OCI-LY7 (cell line): ENCODE results near the gene MARCKS. TPM values are rescaled to one million over a fixed set of nuclear protein-coding genes. Genes with fewer than 3 reads are reported as not detected.

Experiments
- BruUV-seq: library from RNA; stranded (reverse); fragments of 400-500 nt; replicated peaks from 2 replicates; lab custom pipeline; 2021; lab: Mats Ljungman, UMichigan
- CTCF ChIA-PET: fragments of 300-600 bp; sonication (Branson Sonifier 250); formaldehyde crosslinking; loops from one replicate; lab custom pipeline; 2022; ENCODE audit warnings: antibody characterized with exemption; ENCODE audit not compliant: unreplicated experiment; lab: Charles Lee
- POLR2A ChIA-PET: fragments of 300-600 bp; sonication (Branson Sonifier 250); formaldehyde crosslinking; loops from one replicate; lab custom pipeline; 2022; ENCODE audit warnings: antibody characterized with exemption; lab: Charles Lee
- DNase-seq: peaks from one replicate; pipeline ENCODE4 v3.0.0-alpha.2; 2015; ENCODE audit warnings: low spot score
- H2AFZ ChIP-seq: fragments of 200-600 bp; sonication (generic), shearing (Covaris generic); 2 replicates; pipeline ENCODE4 v1.6.1; 2014; ENCODE audit warnings: mild to moderate bottlenecking, antibody characterized with exemption, low read length, moderate library complexity
- H3K27ac ChIP-seq: fragments of 200-600 bp; sonication (generic); 2 replicates; pipeline ENCODE4 v1.5.1; 2014; ENCODE audit warnings: mixed run types, low read depth, mild to moderate bottlenecking, moderate library complexity, low read length, inconsistent platforms; ENCODE audit not compliant: poor library complexity, severe bottlenecking
- H3K36me3 ChIP-seq: fragments of 200-600 bp; sonication (generic); 2 replicates; pipeline ENCODE4 v1.6.1; 2014; ENCODE audit warnings: mild to moderate bottlenecking, antibody characterized with exemption, low read length, moderate library complexity, mixed read lengths; ENCODE audit not compliant: insufficient read depth
- H3K4me1 ChIP-seq: fragments of 200-600 bp; sonication (generic); 2 replicates; pipeline ENCODE4 v1.5.1; 2014; ENCODE audit warnings: mild to moderate bottlenecking, low read length; ENCODE audit not compliant: insufficient read depth, poor library complexity, severe bottlenecking
- H3K4me2 ChIP-seq: fragments of 200-600 bp; sonication (generic); 2 replicates; pipeline ENCODE4 v1.6.1; 2014; ENCODE audit warnings: mild to moderate bottlenecking, low read length
- H3K4me3 ChIP-seq: fragments of 200-600 bp; sonication (generic); 2 replicates; pipeline ENCODE4 v1.5.1; 2014; ENCODE audit warnings: mild to moderate bottlenecking, low read depth, low read length; ENCODE audit not compliant: poor library complexity, severe bottlenecking
- H3K79me2 ChIP-seq: fragments of 200-600 bp; sonication (generic); 2 replicates; pipeline ENCODE4 v1.6.1; 2016; ENCODE audit warnings: low read depth, mild to moderate bottlenecking, low read length, moderate library complexity, mixed read lengths; ENCODE audit not compliant: insufficient read depth
- H3K9me2 ChIP-seq: fragments of 200-600 bp; sonication (generic); 2 replicates; pipeline ENCODE4 v1.6.1; 2016; ENCODE audit warnings: mild to moderate bottlenecking, low read length, mixed read lengths; ENCODE audit not compliant: insufficient read depth
- H3K9me3 ChIP-seq: fragments of 200-600 bp; sonication (generic); 2 replicates; pipeline ENCODE4 v1.6.1; 2014; ENCODE audit warnings: mild to moderate bottlenecking, mixed run types, low read length, mixed read lengths
- H4K20me1 ChIP-seq: fragments of 200-600 bp; sonication (generic); 2 replicates; pipeline ENCODE4 v1.6.1; 2014; ENCODE audit warnings: mild to moderate bottlenecking, antibody characterized with exemption, low read length, moderate library complexity, mixed read lengths; ENCODE audit not compliant: insufficient read depth
- CTCF ChIP-seq: fragments of 200-600 bp; sonication (generic); conservative IDR thresholded peaks from 2 replicates; pipeline ENCODE4 v1.5.1; 2014; ENCODE audit warnings: mild to moderate bottlenecking, antibody characterized with exemption, low read length, moderate library complexity, mixed read lengths
- EZH2phosphoT487 ChIP-seq: fragments of 200-600 bp; sonication (generic); IDR thresholded peaks from 2 replicates; pipeline ENCODE4 v1.6.1; 2018; ENCODE audit warnings: low read depth, borderline replicate concordance, mild to moderate bottlenecking, mixed run types, antibody characterized with exemption, low read length, moderate library complexity, mixed read lengths
- intact Hi-C: fragments of 100-400 bp; cut with micrococcal nuclease; formaldehyde crosslinking; loops from one replicate; pipeline ENCODE4 v1.10.0; 2022; ENCODE audit not compliant: unreplicated experiment
- total RNA-seq, 2 experiments: library from RNA; depleted of rRNA in 1 of 2; stranded (reverse); fragments of >200 nt in 1 of 2; shearing (Covaris generic) in 1 of 2; gene quantifications; 2 replicates each; pipeline ENCODE4 v1.2.3, GENCODE V29; 2014 to 2022

Gene MARCKS
- total RNA-seq, 2 experiments from 2014 or later: 0.03 to 3.9 TPM

DNA sequence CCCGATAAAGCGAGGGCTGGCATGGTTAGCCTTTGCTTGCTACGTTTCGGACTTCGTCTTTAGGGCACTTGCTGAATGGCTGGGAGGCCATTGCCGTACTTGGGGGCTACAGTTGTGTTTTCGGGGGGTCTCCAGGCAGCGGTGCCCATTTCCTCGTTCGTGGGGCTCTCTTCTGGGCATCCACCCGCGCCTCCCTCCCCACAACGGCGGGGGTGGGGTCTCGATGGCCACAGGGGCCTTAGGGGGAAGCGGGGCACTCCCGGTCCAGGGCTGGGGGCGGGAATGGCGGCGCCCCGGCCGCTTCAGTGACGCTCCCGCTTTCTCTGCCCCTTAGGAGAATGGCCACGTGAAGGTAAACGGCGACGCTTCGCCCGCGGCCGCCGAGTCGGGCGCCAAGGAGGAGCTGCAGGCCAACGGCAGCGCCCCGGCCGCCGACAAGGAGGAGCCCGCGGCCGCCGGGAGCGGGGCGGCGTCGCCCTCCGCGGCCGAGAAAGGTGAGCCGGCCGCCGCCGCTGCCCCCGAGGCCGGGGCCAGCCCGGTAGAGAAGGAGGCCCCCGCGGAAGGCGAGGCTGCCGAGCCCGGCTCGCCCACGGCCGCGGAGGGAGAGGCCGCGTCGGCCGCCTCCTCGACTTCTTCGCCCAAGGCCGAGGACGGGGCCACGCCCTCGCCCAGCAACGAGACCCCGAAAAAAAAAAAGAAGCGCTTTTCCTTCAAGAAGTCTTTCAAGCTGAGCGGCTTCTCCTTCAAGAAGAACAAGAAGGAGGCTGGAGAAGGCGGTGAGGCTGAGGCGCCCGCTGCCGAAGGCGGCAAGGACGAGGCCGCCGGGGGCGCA, 2.4 kb downstream of the MARCKS start:
- H2AFZ ChIP-seq: no peak overlapping the region
- no peaks in the 10 kb centered on the region for H3K36me3 ChIP-seq
- H3K27ac ChIP-seq: no peak overlapping the region
- ChIA-PET POLR2A (interaction anchor here (0.7 to 1.0 kb wide), 2 partner anchors 25 to 1770 kb away, joined by 3 read pairs; no protein-coding TSS in a partner anchor), CTCF (no interaction called here)
- no peaks in the 10 kb centered on the region for H3K79me2 ChIP-seq
- TF ChIP-seq EZH2phosphoT487 (no peak), CTCF (no peak)
- H3K9me3 ChIP-seq: no peaks in the 10 kb centered on the region
- DNase-seq: no peak
- no peak overlapping the region for H3K4me3 ChIP-seq
- H3K9me2 ChIP-seq: no peaks in the 10 kb centered on the region
- BruUV-seq: no TSS peak
- peaks cover 6% of the 10 kb centered on the region; the same call in 1 of the 2 replicates for H4K20me1 ChIP-seq
- intact Hi-C loops: loop anchor here (1.0 to 10.0 kb wide), 4 partner anchors 52 to 975 kb away; no protein-coding TSS in a partner anchor
- peaks cover 30% of the 10 kb centered on the region for H3K4me1 ChIP-seq
- H3K4me2 ChIP-seq: peak overlapping the region; percentile 83; the same call in 1 of the 2 replicates

GRCh38 chr6:113860181-113860955, 3.2 kb downstream of the MARCKS start:
- intact Hi-C loops: no loop called here
- H3K4me1 ChIP-seq: peaks cover 27% of the 10 kb centered on the region
- no peaks in the 10 kb centered on the region for H3K36me3 ChIP-seq
- no peak overlapping the region for H3K27ac ChIP-seq
- no peaks in the 10 kb centered on the region for H3K79me2 ChIP-seq
- no peaks in the 10 kb centered on the region for H3K9me2 ChIP-seq
- H4K20me1 ChIP-seq: peaks cover 6% of the 10 kb centered on the region; the same call in 1 of the 2 replicates
- CTCF ChIA-PET: no interaction called here
- BruUV-seq: no TSS peak
- POLR2A ChIA-PET: interaction anchor here (0.7 kb wide), 5 partner anchors 29 to 1771 kb away, joined by 3 read pairs; no protein-coding TSS in a partner anchor
- H3K9me3 ChIP-seq: no peaks in the 10 kb centered on the region
- H3K4me3 ChIP-seq: no peak overlapping the region
- no peak for DNase-seq
- H3K4me2 ChIP-seq: no peak overlapping the region
- TF ChIP-seq EZH2phosphoT487: no peak
- TF ChIP-seq CTCF: no peak
- H2AFZ ChIP-seq: no peak overlapping the region
